ENCODE results near the gene SLC9A8. TPM values are rescaled to one million over a fixed set of nuclear protein-coding genes. Genes with fewer than 3 reads are reported as not detected.

SLC9A8 gene
- total and polyA plus RNA-seq, 8 donors, result 7.5 to 16.7 (median 8.8) TPM

DNA sequence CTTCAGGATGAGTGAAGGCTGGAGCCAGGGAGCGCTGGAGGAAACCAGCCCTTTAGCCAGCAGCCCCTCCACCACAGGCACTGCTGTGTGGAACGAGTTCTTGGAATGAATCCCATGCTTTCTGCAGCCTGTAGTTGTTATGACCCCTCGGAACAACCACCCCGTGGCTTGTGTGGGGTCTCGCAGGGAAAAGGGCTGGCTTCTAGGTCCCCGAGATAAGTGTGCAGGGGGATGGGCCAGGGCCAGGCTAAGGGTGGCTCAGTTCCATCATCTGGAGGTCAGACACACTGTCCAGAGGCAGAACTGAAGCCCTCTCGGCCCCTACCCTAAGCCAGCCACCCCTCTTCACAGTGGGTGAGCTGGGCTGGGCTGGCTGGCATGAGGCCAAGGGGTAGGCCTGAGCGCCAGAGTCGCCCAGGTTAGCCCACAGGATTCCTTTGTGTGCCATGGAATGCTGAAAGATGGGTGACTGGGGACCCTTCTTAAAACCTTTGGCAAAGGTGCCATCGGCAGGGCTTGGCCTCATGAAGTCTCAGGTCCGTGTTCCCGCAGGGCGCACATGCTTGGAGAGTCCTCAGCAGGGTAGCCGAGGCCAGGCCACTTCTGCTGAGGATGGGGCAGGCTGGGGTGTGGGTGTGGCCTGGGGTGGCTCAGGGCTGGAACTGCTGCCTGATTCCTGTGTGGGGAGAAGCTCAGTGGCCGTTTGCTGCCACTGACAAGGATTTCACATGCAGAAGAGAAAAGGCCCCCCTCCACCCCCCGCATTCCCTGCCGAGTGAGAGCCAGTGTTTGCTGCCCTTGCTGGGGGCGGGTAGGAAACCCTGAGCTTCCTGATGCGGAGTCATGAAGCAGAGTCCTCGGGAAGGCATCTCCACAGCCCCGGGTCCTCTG lies 78.1 kb downstream of the SLC9A8 start:
- no peaks in the 10 kb centered on the region for H3K27me3 ChIP-seq
- peak; percentile 67 for ATAC-seq
- H3K4me3 ChIP-seq, result no peak overlapping the region
- H3K36me3 ChIP-seq, result peaks cover 0 to 41% of the 10 kb centered on the region in 2 donors
- TF ChIP-seq, protein P1, sequence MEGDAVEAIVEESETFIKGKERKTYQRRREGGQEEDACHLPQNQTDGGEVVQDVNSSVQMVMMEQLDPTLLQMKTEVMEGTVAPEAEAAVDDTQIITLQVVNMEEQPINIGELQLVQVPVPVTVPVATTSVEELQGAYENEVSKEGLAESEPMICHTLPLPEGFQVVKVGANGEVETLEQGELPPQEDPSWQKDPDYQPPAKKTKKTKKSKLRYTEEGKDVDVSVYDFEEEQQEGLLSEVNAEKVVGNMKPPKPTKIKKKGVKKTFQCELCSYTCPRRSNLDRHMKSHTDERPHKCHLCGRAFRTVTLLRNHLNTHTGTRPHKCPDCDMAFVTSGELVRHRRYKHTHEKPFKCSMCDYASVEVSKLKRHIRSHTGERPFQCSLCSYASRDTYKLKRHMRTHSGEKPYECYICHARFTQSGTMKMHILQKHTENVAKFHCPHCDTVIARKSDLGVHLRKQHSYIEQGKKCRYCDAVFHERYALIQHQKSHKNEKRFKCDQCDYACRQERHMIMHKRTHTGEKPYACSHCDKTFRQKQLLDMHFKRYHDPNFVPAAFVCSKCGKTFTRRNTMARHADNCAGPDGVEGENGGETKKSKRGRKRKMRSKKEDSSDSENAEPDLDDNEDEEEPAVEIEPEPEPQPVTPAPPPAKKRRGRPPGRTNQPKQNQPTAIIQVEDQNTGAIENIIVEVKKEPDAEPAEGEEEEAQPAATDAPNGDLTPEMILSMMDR (IDR thresholded peaks at IDR 0.05), result no peak
- DNase-seq, result peak in 2 of 4 donors; percentile 42 to 72
- intact Hi-C loops (cut with DNase I), result no loop called here
- no peak overlapping the region for H3K27ac ChIP-seq
- no peaks in the 10 kb centered on the region for H3K9me3 ChIP-seq
- peaks cover 26 to 90% of the 10 kb centered on the region in 2 donors for H3K4me1 ChIP-seq

DNA sequence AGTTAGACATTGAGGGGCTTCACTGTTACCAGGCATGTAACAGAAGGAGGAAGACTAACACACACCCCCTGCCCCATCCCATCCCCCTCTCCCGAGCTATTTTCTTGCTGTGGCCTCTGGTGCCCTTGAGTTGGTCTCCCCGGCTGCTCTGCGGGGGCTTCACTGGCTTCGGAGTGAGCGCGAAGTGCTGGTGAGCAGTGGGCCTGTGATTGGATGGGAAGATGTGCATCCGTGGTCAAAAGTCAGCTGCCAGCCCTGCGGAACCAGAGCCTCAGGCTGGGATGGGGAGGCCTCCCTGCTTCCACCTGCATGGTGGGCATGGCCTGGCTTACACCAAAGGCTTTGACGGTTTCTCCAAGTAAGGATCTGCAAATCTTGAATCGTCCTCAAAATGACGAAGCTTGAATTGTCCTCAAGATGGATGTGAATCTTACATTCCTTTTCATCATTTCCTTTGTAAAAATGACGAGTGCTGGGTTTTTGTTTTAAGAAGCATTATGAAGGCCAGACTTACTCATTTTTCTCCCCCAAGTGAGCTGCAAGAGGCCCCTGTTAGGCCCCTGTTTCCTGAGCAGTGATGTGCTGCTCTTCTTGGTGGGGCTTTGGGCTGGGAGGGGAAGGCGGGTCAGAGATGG lies 79.0 kb downstream of the SLC9A8 start:
- H3K27ac ChIP-seq, result no peak overlapping the region
- H3K9me3 ChIP-seq, result no peaks in the 10 kb centered on the region
- H3K4me3 ChIP-seq, result no peak overlapping the region
- no peak for DNase-seq
- TF ChIP-seq, protein P1 (IDR thresholded peaks at IDR 0.05), result no peak
- intact Hi-C loops (cut with DNase I), result no loop called here
- H3K4me1 ChIP-seq, result peaks cover 26 to 95% of the 10 kb centered on the region in 2 donors
- peaks cover 0 to 33% of the 10 kb centered on the region in 2 donors for H3K36me3 ChIP-seq
- H3K27me3 ChIP-seq, result no peaks in the 10 kb centered on the region
- ATAC-seq, result no peak

DNA sequence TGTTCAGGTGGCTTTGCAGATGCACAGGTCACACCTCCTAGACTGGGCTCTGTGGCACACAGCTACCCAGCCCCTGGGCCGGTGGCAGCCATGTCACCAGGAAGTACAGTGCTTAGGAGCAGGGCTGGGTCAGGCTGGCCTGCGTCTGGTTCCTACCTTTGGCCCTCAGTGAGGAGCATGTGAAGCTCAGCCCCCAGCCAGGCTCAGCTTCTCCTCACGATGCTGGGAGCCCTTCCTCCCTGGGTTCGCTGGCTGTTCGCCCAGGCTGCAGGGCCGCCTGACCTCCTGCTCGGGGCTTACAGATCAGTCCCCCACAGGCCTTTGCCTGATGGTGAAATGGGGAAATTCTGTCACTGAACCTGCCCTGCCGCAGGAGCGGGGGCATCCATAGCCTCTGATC lies 79.6 kb downstream of the SLC9A8 start:
- Histone ChIP-seq H3K9me3 (no peaks in the 10 kb centered on the region), H3K4me1 (peaks cover 26 to 95% of the 10 kb centered on the region in 2 donors), H3K4me3 (no peak overlapping the region), H3K36me3 (peaks cover 0 to 26% of the 10 kb centered on the region in 2 donors), H3K27me3 (no peaks in the 10 kb centered on the region), H3K27ac (peak overlapping the region in 1 of 2 donors; percentile 13)
- TF ChIP-seq, protein P1 (IDR thresholded peaks at IDR 0.05), result no peak
- no peak for DNase-seq
- intact Hi-C loops (cut with DNase I), result no loop called here
- no peak for ATAC-seq

DNA sequence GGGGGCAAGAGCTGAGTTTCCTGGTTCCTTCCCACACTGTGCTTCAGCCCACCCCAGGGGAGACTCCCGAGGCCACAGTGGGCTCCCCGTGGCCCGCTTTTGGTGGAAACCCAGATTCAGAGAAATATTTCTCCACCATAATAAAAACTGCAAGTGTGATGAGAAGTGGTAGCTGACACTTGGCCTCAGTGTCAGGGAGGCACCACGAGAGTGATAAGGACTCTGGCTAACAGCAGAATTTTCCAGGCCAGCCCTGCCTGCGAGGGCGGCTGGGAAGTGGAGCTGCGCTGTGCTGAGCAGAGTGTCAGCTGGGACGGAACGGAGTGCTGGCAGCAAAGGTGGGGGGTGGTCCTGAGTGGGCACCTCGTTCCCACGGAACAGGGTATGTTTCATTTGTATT lies 80.2 kb downstream of the SLC9A8 start:
- Histone ChIP-seq H3K36me3 (peaks cover 0 to 20% of the 10 kb centered on the region in 2 donors), H3K4me1 (peaks cover 26 to 95% of the 10 kb centered on the region in 2 donors), H3K27ac (peak overlapping the region in 1 of 2 donors; percentile 13), H3K9me3 (no peaks in the 10 kb centered on the region), H3K27me3 (no peaks in the 10 kb centered on the region), H3K4me3 (no peak overlapping the region)
- ATAC-seq (no peak), DNase-seq (no peak)
- intact Hi-C loops (cut with DNase I), result no loop called here
- TF ChIP-seq, protein P1 (IDR thresholded peaks at IDR 0.05), result no peak
